ENCODE data around the gene STK10.

DNA sequence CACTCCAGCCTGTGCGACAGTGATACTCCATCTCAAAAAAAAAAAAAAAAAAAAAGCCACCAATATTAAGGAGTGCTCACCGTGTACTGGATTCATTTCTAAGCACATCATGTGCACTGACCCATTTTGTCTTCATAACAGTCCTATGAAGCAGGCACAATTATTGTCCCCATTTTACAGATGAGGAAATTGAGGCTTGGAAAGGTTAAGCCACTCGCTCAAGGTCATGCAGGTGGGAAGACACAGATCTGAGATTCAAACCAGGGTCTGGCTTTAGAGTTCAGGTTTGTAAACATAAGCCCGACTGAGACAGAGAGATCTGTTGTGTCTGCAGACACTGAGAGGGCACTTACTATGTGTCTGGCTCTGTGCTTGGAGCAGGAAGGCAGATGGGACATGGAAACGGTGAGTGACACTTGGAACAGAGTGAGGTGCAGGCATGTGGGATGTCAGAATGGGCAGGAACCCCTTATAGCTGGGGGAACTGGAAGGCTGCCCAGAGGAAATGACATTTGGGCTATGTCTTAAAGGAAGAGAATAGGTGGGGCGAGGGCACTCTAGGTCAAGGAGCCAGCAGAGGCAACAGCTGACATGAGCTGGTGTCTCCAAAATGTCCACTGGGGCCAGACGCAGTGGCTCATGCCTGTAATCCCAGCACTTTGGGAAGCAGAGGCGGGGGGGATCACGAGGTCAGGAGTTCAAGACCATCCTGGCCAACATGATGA is 69.9 kb downstream of the STK10 start:
- TF ChIP-seq CTCF (IDR thresholded peaks at IDR 0.05) (no peak), POLR2A (IDR thresholded peaks at IDR 0.05) (no peak)

Data from stomach (tissue), 4 donors.